GM23248 (cell line): ENCODE results near the gene TEAD1.

Source experiments
- EZH2 ChIP-seq: fragments of 200-600 bp; sonication (generic); IDR thresholded peaks from 2 replicates; pipeline ENCODE4 v1.6.1; 2018; ENCODE audit warnings: antibody characterized with exemption, mild to moderate bottlenecking; ENCODE audit not compliant: insufficient read depth, poor library complexity, severe bottlenecking
- EZH2phosphoT487 ChIP-seq: fragments of 200-600 bp; sonication (generic); IDR thresholded peaks from 2 replicates; pipeline ENCODE4 v1.6.1; 2018; ENCODE audit warnings: antibody characterized with exemption, moderate library complexity, mild to moderate bottlenecking, low read depth; ENCODE audit not compliant: insufficient read depth

DNA sequence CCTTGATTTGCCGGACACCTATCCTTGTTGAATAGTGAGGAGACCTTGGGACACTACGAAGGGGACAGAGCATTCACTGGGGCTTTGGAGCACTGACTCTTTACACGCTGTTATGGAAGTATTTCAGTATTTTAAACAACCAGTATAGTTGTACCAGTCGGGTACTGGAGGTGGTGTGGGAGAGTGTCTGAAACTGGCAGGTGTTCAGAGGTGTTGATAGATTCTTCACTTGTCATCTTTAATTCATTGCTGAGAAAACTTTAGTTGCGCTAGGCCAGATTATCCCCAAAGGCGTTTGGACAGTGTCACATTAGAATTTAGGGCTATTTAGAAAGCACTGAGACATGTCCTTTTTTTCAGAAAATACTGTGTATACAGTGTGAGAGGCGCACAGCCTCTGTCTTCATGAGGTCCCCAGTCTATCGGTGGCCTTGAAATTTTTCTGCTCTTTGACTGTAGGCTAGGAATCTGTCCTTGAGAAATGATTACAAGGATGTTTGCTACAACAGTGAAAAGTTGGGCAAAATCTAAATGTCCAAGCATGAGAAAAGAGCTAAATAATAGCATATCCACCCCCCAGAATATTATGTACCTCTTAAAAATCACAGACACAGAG is 69.7 kb downstream of the TEAD1 start:
- TF ChIP-seq EZH2 (no peak), EZH2phosphoT487 (no peak)
